MCF 10A (cell line): ENCODE data around the gene APBA2. TPM values are rescaled to one million over a fixed set of nuclear protein-coding genes. Genes with fewer than 3 reads are reported as not detected.

ENCODE experiments used
- BruUV-seq: library from RNA; stranded (reverse); fragments of 400-500 nt; replicated peaks from 2 replicates; lab custom pipeline; 2021; lab: Mats Ljungman, UMichigan
- CTCF ChIA-PET: fragments of 300-600 bp; sonication (Branson Sonifier 250); formaldehyde crosslinking; extraction: SDS; loops from one replicate; lab custom pipeline; 2021; ENCODE audit warnings: antibody characterized with exemption, inconsistent platforms; lab: Yijun Ruan, JAX
- POLR2A ChIA-PET: fragments of 300-600, 350-650 bp; sonication (Branson Sonifier 250); formaldehyde crosslinking; extraction: SDS; loops from one replicate; lab custom pipeline; 2020; ENCODE audit warnings: antibody characterized with exemption, inconsistent platforms; lab: Yijun Ruan, JAX
- DNase-seq: peaks from one replicate; pipeline ENCODE4 v3.0.0-alpha.2; 2018; ENCODE audit not compliant: unreplicated experiment
- H3K27ac Mint-ChIP-seq: one replicate; pipeline ENCODE4 v1.8.0; 2022; ENCODE audit warnings: mild to moderate bottlenecking, low read depth, mixed read lengths; ENCODE audit not compliant: unreplicated experiment
- H3K27me3 Mint-ChIP-seq: one replicate; pipeline ENCODE4 v1.8.0; 2022; ENCODE audit warnings: mixed read lengths; ENCODE audit not compliant: insufficient read depth, unreplicated experiment
- H3K36me3 Mint-ChIP-seq: one replicate; pipeline ENCODE4 v1.8.0; 2022; ENCODE audit warnings: mild to moderate bottlenecking, moderate library complexity, mixed read lengths; ENCODE audit not compliant: insufficient read depth, unreplicated experiment
- H3K4me1 Mint-ChIP-seq: one replicate; pipeline ENCODE4 v1.8.0; 2022; ENCODE audit warnings: mixed read lengths; ENCODE audit not compliant: insufficient read depth, unreplicated experiment
- H3K4me3 Mint-ChIP-seq: one replicate; pipeline ENCODE4 v1.8.0; 2022; ENCODE audit warnings: mild to moderate bottlenecking, moderate library complexity, mixed read lengths; ENCODE audit not compliant: unreplicated experiment
- H3K9me3 Mint-ChIP-seq: one replicate; pipeline ENCODE4 v1.8.0; 2022; ENCODE audit warnings: mixed read lengths; ENCODE audit not compliant: unreplicated experiment
- intact Hi-C: fragments of 100-400 bp; cut with micrococcal nuclease; formaldehyde crosslinking; loops from 2 replicates; pipeline ENCODE4 v1.14.1; 2022
- total RNA-seq: library from RNA; stranded (reverse); gene quantifications from 2 replicates; pipeline ENCODE4 v1.2.3, GENCODE V29; 2022
- TF ChIP-seq, protein P1 (sequence below): fragments of 200-600 bp; IDR thresholded peaks from one replicate; pipeline ENCODE4 v1.8.0; 2022; ENCODE audit warnings: antibody characterized with exemption, mild to moderate bottlenecking; ENCODE audit not compliant: unreplicated experiment

Gene APBA2
- total RNA-seq, 1 experiment from 2014 or later: not detected

DNA sequence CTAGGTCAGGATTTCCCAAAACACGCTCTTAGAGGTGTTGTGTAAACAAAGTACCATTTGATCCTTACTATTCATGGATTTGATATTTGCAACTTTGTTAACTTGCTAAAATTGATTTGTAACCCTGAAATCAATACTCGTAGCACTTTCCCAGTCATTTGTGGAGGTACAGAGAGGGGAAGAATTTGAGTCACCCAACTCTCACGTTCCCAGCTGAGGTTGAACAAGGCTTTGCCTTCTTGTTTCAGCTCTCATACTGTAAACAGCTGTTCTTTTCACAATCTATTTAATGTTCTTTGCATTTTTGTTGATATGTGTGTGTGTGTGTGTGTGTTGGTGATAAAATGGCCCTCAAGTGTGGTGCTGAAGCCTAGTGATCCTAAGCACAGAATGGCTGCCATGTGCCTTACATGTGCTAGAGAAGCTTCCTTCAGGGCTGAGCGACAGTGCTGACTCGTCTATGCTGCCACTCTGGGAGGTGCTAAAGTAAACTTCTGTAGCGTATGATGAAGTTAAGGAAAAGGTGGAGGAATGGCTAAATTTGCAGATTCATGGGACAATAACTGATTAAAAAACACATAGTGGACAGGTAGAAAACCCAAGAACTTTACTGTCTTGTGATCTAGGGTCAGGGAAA is 173.2 kb downstream of the APBA2 start:
- no TSS peak for BruUV-seq
- no peaks in the 10 kb centered on the region for H3K4me1 Mint-ChIP-seq
- TF ChIP-seq, protein P1, sequence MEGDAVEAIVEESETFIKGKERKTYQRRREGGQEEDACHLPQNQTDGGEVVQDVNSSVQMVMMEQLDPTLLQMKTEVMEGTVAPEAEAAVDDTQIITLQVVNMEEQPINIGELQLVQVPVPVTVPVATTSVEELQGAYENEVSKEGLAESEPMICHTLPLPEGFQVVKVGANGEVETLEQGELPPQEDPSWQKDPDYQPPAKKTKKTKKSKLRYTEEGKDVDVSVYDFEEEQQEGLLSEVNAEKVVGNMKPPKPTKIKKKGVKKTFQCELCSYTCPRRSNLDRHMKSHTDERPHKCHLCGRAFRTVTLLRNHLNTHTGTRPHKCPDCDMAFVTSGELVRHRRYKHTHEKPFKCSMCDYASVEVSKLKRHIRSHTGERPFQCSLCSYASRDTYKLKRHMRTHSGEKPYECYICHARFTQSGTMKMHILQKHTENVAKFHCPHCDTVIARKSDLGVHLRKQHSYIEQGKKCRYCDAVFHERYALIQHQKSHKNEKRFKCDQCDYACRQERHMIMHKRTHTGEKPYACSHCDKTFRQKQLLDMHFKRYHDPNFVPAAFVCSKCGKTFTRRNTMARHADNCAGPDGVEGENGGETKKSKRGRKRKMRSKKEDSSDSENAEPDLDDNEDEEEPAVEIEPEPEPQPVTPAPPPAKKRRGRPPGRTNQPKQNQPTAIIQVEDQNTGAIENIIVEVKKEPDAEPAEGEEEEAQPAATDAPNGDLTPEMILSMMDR: no peak
- no peak overlapping the region for H3K4me3 Mint-ChIP-seq
- ChIA-PET POLR2A (no interaction called here), CTCF (interaction anchor here (0.6 kb wide), 1 partner anchor 60 kb away, joined by 3 read pairs; no protein-coding TSS in a partner anchor)
- H3K27ac Mint-ChIP-seq: no peak overlapping the region
- H3K27me3 Mint-ChIP-seq: no peaks in the 10 kb centered on the region
- intact Hi-C loops: no loop called here
- peaks cover 6% of the 10 kb centered on the region for H3K36me3 Mint-ChIP-seq
- H3K9me3 Mint-ChIP-seq: no peaks in the 10 kb centered on the region
- DNase-seq: no peak

DNA sequence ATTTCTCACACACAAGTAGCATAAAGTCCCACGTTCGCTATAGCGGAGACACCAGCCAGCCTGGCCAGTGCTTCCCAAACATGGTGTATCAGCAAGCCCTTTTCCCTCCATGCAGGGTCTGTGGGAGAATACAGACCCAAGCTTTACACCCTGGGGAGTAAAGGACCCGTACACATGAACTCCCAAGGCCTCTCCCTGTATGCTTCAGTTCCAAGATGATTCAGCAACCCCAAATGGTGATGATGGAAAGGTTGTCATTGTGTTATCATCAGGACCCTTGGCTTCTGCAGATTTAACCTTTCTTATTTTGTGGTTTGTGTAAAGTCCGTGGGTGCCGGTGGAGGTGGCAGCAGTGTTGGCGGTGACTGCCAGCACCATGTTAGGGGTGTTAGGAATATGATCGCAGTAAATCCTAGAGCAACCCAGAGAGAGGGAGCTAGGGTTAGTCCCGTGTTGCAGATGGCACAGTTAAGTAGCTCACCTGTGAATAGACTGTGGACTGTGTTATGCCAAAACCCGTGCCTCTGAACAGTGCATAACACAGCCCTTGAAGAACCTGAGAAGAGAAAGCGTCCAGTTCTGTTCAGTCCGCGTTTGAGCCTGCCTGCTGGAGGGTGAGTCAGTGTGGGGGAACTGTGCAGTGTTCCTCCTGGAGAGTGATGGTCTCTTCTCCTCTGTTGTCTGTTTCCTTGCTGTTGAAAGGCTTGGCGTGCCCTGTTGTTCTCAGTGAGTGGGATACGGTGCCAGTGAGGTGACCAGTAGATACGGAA is 174.3 kb downstream of the APBA2 start:
- Mint-ChIP-seq H3K27ac (no peak overlapping the region), H3K4me3 (no peak overlapping the region), H3K36me3 (peaks cover 6% of the 10 kb centered on the region), H3K9me3 (no peaks in the 10 kb centered on the region), H3K4me1 (no peaks in the 10 kb centered on the region), H3K27me3 (no peaks in the 10 kb centered on the region)
- ChIA-PET POLR2A (no interaction called here), CTCF (no interaction called here)
- no TSS peak for BruUV-seq
- DNase-seq: no peak
- intact Hi-C loops: no loop called here
- TF ChIP-seq, protein P1: no peak

DNA sequence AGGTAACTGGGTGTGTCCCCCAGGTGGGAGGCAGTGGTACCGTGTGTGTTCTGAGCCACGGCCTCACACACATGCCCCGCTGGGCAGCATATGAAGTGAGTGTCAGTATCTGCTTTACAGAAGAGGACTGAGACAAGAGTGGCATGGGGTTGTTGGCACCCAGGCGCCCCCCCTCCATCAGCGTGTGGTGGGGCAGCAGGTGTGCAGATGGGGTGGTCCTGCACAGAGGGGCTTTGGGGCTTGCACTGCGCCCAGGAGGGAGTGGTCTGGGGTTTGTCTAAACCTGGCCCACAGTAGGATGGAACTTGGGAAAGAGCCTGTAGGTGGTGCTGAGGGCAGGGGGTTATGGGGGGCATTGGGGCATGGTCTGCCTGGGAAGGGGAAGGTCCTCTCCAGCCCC is 176.0 kb downstream of the APBA2 start:
- H3K4me3 Mint-ChIP-seq: no peak overlapping the region
- intact Hi-C loops: no loop called here
- H3K9me3 Mint-ChIP-seq: no peaks in the 10 kb centered on the region
- DNase-seq: no peak
- H3K36me3 Mint-ChIP-seq: peaks cover 6% of the 10 kb centered on the region
- BruUV-seq: no TSS peak
- H3K27ac Mint-ChIP-seq: no peak overlapping the region
- TF ChIP-seq, protein P1: no peak
- H3K27me3 Mint-ChIP-seq: no peaks in the 10 kb centered on the region
- no peaks in the 10 kb centered on the region for H3K4me1 Mint-ChIP-seq
- ChIA-PET CTCF (no interaction called here), POLR2A (no interaction called here)

DNA sequence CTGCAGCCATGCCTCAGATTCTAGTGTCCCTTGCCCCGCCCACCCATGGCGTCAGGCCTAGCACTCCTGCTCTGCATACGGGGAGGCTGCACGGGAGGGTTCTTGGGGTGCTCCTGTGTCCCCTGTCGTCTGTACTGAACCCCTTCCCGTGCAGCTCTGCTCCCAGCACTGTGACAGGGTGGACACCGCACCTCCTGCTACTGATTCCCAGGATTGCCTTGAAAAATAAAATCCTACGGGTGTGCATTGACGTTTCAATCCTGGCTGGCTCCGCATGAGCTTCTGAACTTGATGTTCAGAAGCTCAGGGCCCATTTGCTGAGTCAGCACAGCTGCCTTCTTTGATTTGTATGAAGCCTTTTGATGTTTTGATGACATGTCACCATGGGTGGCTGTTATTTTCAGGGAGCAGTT is 176.4 kb downstream of the APBA2 start:
- no peaks in the 10 kb centered on the region for H3K27me3 Mint-ChIP-seq
- no peak for DNase-seq
- intact Hi-C loops: no loop called here
- H3K36me3 Mint-ChIP-seq: peaks cover 6% of the 10 kb centered on the region
- TF ChIP-seq, protein P1: no peak
- ChIA-PET CTCF (no interaction called here), POLR2A (no interaction called here)
- H3K4me1 Mint-ChIP-seq: no peaks in the 10 kb centered on the region
- H3K27ac Mint-ChIP-seq: no peak overlapping the region
- H3K4me3 Mint-ChIP-seq: no peak overlapping the region
- BruUV-seq: no TSS peak
- H3K9me3 Mint-ChIP-seq: no peaks in the 10 kb centered on the region
